Mesenteric fat pad (tissue), 1 donor: ENCODE data around the gene CCDC177. TPM values are rescaled to one million over a fixed set of nuclear protein-coding genes. Genes with fewer than 3 reads are reported as not detected.

Source experiments
- DNase-seq: peaks from one replicate; pipeline ENCODE4 v3.0.0-alpha.2; 2020; ENCODE audit warnings: low spot score
- total RNA-seq: library from RNA; stranded (reverse); fragmentation: NEBNext Ultra II Directional; extraction: Animal tissue kit (Norgen Biotek cat#: 25700); gene quantifications from one replicate; pipeline ENCODE4 v1.2.1, GENCODE V29; 2021
- donor health status: DM: yes; HTN: yes; CAD: no.

CCDC177 gene
- total RNA-seq, 1 donor from 2014 or later = not detected

DNA sequence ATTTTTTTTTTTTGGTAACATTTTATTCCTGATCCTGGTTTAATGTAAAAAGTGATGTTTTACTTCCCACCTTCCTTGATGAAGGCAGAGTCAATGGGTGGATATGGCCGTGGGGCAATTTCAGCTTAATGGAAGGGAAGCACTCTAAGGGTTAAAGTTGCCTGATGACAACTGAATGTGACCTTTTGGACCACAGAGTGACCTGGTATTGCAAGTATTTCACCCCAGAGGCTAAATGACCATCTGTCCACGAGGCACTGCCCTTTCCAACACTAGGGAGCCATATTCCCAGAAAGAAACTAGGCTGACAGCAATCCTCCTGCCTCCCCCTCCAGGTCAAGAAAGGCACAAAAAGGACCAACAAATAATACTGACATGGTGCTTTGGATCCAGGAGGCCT is 4.8 kb downstream of the CCDC177 start:
- no peak for DNase-seq

DNA sequence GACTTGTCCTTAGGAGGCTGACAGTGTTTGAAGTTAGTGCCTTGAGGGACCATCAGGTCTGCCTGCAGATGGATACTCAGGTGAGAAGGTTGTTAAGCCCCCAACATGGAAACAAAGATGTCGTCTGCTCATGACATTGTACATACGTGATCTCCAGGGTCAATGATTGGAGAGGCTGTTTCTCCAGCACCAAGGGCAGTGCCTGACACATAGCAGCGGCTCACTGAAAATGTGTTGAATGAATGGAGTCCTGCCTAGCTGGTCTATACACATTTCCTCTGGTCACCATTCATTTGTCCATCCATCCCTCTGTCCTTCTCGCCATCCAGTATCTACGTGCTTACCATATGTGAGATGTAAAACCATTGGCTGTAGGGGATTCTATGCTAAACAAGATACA is 7.1 kb downstream of the CCDC177 start:
- DNase-seq = no peak

DNA sequence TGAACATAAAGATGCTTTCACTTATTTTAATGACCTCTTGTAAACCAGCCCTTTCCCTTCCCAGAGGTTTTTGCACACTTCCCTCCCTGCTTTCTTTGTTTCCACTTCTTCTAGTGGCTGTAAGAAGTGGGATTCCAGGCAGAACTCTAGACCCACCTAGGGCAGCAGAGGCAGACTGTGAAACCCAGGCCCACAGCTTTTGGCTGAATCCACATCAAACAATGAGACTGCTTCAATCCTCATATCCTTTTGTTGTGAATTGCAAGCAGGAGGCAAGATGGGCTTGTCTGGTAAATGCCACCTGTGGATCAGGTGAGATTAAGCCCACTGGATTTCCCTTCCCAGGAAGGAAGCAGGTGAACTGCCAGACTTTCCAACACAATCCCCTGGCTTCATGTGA is 12.8 kb downstream of the CCDC177 start:
- DNase-seq = no peak

DNA sequence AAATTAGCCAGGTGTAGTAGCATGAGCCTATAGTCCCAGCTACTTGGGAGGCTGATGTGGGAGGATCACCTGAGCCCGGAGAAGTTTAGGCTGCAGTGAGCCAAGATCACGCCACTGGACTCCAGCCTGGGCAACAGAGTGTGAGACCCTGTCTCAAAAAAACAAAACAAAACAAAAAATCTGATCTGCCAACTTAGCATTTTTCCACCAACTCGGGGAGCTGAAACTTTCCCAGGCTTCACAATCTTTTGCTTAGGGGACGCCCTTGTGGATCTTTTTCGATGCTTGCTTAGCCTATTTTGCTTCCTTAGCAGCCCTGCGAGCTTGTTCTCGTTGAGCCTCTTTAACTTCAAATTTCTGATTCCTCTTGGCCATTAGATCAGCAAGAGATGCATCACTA is 13.8 kb downstream of the CCDC177 start:
- no peak for DNase-seq

DNA sequence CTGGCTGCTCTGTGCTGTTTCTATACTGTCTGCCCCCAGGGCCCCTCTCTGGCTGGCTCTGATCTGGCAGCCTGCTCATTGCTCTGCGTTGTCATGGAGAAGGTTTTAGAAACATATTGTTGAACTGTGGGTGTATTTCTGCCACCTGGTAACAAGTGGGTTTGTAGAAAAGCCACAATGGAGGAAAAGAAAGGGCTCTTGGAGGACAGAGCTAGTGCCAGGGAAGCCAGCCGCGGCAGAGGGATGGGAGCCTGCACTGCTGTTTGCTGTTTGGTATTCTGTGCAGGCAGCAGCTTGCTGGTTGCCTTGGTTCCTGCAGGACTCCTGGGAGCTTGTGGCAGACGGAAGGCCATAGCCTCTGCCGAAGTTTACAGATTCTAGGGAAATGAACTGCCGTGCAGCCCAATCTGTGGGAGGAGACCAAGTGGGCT is 15.1 kb downstream of the CCDC177 start:
- DNase-seq = no peak

DNA sequence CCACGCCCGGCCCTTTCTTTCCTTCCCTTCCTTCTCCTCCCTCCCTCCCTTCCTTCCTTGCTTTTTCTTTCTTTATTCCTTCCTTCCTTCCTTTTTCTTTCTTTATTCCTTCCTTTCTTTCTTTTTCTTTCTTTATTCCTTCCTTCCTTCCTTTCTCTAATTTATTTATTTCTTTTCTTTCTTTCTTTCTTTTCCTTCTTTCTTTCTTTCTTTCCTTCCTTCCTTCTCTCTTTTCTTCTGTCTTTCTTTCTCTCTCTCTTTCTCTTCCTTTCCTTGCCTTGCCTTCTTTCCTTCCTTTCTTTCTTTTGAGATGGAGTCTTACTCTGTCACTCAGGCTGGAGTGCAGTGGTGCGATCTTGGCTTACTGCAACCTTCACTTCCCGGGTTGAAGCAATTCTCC is 15.9 kb downstream of the CCDC177 start:
- DNase-seq = no peak

DNA sequence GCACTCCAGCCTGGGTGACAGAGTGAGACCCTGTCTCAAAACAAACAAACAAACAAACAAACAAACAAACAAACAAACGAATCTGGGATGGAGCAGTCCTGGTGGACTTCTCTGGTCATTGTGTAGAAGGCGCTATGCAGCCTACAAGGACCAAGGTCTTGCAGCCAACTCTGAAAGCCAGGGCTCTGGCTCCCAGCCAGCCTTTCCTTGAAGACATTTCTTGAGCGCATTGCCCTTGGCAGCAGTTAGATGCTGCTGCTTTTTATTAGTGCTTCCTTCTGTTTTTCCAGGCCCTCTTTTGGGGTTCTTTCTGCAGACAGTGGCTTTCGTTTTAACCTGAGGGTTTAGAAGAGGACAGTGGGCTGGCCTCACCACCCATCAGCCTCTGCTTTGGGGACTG is 20.2 kb downstream of the CCDC177 start:
- no peak for DNase-seq

DNA sequence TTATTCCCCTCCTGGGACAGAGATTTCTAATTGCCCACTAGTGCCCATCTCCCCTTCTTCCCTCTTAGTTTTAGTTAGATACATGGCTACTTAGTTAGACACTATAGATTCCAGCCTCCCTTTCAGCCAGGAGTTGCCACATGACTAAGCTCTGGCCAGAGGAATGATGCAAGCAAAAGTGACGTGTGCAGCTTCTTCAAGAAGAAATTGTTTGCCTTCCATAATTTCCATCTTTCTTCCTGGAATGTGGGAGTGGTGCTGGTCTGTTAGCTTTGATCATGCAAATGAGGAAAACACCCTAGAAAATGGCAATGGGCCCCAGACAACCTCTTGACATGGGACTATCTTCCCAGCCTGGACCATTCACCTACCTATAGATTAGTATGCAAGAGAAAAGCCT is 21.4 kb downstream of the CCDC177 start:
- DNase-seq = no peak

DNA sequence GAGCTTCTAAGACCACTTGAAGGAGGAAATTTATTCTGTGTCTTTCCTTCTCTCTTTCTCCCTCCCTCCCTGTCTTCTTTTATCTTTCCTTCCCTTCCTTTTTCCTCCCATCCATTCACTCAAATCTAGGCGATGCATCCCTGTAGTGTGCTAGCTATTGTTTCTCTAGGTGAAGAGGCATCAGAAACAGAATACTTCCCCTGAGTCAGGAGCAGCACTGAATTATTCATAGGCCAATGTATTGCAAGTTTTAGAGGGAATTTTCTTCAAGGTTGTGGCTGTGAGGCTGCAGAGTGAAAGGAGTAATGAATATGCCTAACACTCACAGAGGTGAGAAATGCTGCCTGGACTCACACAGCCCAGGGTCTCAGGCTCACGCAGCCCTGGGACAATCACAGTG is 23.2 kb downstream of the CCDC177 start:
- DNase-seq = no peak

DNA sequence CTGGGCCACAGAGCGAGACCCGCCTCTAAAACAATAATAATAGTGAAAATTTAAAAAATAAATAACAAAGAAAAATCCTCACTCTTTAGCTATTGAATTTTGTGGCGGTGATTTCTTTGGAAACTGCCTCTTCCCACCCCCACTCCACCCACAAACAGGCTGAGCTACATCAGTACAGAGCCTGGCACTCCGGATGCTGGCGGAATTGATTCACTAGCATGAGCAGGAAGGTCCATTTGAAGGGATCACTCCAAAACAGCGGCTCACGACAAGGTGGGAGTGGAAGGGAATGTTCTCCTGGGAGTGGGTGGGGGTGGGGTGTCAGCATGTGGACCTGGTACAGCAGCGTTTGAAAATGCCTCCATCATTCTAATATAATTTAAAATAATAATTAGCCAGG is 26.1 kb downstream of the CCDC177 start:
- DNase-seq = no peak

DNA sequence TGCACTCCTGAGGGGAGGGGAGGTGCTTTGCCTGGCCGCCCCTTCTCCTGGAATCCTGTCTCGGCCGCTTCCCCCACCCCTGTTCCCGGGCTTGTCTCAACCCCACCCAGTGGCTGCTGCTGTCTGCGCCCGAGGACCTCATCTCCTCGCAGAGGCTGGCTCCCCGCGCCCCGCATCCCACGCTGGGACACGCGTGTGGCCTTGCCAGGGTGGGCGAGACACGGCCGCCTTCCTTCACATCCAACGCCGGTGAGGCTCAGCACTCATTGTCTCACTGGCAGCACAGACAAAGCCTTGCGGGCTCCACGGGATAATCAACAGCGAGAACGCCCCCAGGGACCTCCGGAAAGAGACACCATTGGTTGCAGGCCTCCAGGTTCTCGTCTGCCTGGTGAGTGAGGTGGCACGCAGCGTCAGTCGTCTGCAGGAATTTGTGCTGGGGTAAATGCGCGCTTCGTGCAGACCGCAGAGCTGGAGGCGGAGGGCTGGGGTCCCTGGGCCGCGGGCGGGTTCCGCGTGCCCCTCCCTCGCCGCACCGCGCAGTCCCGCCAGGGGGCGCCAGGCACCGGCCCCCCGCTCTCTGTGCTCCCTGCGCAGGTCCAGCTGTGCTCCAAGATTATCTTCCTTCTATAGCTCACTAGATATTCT is 26.8 kb downstream of the CCDC177 start:
- no peak for DNase-seq

DNA sequence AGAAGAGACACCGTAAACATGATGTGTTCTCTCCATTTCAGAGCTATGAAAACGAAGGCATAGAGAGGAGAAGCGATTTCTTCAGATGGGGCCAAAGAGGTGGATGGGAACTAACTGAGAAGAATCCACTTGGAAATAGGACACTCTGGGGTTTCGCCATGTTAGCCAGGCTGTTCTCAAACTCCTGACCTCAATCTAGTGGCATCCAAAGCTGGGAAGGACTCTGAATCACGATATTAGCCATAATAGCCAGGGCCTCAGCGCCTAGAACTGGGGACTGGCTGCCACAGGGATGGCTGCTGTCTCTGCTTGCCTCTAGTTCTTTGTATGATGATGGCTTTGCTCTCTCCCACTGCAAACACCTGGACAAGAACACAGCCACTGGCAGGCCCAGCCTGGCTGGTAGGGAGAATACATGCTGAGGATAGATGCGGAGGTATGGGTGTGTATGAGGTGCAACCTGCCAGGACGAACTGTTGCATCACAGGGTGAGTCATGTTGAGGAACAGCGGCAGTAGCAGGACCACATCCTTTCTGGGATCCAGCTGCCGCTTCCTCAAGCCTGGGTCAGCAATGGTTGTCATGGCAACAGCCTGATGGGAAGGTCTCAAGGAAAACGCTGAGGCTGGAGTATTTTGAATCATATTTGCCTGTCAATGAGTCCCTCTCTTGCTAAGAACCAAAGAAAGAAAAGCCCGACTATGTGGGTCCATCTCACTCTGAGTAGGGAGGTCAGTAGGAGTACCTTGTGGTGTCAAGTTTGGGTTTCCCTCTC is 31.1 kb downstream of the CCDC177 start:
- no peak for DNase-seq

DNA sequence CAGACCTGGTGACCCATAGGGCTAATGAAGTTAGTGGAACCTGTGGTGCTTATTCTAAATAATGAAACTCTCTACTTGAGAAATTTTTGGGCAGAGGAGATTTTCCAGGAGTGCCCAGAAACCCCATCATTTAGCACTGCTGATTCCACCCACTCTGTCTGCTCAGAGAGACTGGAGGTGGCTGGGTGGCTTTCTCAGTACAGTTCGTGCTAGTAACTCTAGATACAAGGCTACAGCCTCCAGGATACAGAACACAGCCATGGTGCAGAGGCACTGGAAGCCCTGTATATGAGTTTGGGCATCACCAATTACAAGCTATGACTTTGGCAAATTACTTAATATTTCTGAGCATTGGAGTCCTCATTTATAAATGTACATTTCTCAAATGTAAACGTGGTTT is 32.4 kb downstream of the CCDC177 start:
- no peak for DNase-seq

DNA sequence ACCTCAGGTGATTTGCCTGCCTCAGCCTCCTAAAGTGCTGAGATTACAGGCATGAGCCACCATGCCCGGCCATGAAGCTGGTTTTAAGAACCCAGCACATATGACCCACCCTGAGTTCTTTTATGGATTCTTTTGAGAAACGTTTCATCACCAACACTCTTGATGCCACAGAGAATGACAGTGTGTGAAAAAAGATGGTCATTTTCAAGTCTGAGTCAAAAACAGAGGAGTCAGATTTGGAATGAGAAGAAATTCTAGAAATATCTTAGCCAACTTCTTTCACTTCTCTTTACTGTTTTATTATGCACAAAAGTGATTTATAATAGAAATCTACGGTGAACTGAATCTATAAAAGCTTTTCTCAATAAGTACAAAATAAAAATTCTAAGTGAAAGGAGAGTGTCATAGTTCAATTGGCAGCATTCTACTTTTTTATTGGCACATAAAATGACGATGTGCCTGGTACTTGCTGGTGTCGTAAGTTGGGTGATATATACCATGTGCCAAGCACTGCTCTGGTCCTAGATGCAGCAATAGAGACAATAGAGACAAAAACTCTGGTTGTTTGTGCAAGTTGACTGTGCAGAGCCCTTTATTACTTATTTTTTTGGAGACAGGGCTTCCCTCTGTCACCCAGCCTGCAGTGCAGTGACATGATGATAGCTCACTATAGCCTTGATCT is 33.9 kb downstream of the CCDC177 start:
- no peak for DNase-seq

DNA sequence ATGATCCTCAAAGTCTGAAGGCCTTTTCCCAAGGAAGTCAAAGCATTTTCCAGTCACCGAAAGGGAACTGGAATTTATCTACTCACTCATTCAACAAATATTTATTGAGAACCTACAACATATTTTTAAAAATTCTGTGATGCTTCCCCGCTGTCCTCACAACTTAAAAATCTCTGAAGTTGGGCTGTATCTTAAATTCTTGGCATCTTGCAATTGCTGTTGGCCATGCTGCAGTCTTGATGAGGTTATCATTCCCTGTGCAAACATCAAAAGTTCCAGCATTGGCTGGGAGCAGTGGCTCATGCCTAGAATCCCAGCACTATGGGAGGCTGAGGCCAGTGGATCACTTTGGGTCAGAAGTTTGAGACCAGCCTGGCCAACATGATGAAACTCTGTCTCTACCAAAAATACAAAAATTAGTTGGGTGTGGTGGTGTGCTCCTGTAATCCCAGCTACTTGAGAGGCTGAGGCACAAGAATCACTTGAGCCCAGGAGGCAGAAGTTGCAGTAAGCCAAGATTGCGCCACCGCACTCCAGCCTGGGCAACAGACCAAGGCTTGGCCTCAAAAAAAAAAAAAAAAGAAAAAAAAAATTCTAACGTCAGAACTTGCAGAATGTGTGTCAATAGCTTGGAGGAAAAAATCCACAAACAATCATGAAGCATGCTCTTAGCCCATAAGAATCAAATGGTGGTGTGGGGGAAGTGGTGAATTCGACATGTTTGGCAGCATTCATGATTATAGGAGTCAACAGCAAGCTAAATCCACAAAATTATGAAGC is 34.9 kb downstream of the CCDC177 start:
- no peak for DNase-seq

DNA sequence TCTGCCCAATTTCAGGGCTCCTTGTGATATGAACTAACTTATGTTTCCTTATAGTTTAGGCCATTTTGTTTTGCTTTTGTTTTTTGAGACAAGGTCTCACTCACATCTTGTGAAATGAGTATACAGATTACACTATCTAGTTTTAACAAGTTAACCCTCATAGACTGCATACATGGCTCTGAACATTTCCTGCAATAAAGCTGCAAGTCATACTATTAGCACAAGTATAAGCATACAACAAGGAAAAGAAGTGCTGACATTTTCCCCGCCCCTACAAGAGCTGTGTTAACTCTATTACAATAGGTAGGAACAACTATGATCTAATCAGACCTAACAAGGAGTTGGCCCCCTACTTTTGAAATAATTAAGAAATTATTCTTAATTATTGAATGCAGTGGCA is 35.9 kb downstream of the CCDC177 start:
- DNase-seq = no peak

DNA sequence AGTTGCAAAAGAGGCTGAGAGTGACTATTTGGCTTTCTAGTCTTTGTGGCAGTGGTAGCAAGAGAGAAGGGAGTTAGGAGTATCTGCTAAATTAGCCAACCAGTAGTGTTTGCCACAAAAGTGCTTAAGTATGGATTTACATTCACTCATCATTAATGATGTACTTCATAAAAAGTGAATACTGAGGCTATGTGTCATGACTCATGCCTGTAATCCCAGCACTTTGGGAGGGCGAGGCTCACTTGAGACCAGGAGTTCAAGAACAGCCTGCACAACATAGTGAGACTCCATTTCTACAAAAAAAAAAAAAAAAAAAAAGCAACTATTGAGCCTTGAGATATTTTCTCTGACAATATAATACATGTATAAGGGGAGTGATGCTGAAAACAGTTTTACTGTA is 36.8 kb downstream of the CCDC177 start:
- DNase-seq = no peak

DNA sequence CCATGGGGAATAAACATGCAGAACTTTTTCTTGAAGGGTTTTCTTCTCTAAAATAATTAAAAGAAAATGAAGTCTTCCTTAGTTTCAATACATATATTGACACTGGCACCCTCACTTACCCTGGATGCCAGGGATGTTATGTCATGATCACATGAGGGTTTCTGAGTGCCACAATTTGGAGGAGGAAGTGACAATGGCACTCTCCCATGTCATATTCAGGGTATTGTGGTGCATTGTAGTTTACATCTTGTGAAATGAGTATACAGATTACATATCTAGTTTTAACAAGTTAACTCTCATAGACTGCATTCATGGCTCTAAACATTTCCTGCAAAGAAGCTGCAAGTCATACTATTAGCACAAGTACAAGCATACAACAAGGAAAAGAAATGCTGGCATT is 37.7 kb downstream of the CCDC177 start:
- no peak for DNase-seq

DNA sequence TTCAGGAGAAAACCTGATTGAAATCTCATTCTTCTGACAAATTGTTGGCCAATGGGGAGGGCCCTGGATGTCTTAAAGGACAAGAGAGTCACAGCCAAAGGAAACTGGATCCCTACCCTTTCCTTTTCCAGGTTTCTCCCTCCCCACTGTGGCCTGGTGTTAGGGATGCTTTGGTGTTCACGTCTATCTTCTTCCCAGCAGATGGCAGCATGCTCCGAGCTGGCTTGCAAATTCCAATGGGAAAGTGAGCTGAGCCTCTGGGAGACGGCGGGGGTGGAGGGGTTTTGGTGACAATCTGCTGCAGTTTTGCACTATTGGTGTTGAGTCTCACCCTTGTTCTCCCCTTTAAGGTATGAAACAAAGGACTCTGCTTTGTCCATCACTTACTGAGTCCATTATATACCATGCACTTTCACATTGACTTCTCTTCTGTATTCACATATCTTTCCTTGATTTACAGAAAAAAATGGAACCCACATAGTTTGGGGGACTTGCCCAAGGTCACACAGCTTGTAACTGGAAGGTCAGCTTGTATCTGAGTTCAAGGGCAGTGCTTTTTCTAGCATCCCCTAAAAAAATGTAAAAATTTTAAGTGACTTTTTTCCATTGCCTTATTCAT is 39.3 kb downstream of the CCDC177 start:
- no peak for DNase-seq

DNA sequence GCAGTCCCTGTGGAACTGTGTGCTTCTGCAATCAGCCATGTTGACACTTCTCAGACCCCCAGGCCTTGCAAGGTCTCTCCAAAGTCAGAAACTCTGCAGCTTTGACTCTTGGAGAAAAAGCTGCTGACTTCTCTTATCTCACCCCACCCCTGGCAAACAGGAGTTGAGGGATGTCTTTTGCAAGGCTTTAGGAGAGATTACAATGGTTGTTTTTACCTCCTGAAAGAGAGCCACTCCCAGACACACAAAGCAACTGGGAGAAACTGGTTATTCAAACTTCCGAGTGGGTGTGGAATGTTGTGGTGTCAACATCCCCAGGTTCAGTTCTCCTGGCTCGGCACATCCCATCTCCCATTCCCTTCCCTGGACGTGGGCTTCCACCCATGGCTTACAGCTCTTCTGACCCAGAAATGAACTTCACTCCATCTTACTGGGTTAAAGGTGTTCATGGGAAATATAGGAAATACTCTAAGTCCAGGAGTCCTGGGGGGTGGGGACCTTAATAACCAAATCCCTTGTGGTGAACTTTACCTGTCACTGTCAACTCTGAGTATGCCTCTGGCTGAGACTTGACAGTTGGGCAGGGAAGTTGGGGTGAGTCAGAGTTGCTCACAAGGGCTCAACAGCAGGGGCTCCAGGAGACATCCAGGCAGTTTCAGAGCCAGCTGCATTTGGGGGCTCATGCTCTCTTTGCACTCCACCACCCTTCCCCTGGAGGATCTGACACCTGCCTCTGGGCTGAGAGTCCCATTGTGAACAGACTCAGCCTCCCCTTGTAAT is 41.9 kb downstream of the CCDC177 start:
- DNase-seq = no peak

DNA sequence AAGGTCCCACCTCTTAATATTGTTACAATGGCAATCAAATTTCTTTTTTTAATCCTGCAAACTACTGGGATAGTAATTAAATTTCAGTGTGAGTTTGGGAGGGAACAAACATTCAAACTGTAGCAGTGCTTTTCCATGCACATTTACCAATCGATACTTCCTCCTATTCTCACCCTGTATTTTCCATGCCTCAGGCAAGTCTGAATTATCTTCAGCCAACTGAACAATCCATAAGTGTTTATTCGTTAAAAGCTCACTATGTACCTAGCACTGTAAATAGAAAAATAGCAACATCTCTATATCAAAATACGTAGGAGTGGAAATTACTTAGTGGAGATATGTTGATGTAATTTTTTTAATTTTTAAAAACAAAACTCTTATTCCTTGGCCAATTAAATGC is 43.5 kb downstream of the CCDC177 start:
- no peak for DNase-seq
